OCI-LY3 (cell line): ENCODE data around the gene LNPEP.

ENCODE experiments used
- H2AFZ ChIP-seq: fragments of 200-600, 300-600 bp; shearing (Covaris generic); 2 replicates; pipeline ENCODE4 v1.6.0; 2014; ENCODE audit warnings: antibody characterized with exemption, low read depth, low read length
- H3K27ac ChIP-seq: fragments of 200-600, 300-600 bp; sonication (generic); 2 replicates; pipeline ENCODE4 v1.5.1; 2014; ENCODE audit warnings: mild to moderate bottlenecking, low read length, moderate library complexity, mixed read lengths
- H3K27me3 ChIP-seq: fragments of 200-600, 300-600 bp; sonication (generic); 2 replicates; pipeline ENCODE4 v1.6.1; 2014; ENCODE audit warnings: low read depth, low read length, mixed read lengths
- H3K36me3 ChIP-seq: fragments of 200-600, 300-600 bp; sonication (generic); replicated peaks from 2 replicates; pipeline ENCODE3; 2014; ENCODE audit warnings: low read depth, low read length, mixed read lengths
- H3K4me1 ChIP-seq: fragments of 300-600, 200-600 bp; sonication (generic); 2 replicates; pipeline ENCODE4 v1.6.1; 2014; ENCODE audit warnings: low read length, mixed read lengths
- H3K4me2 ChIP-seq: fragments of 200-600, 300-600 bp; sonication (generic); 2 replicates; pipeline ENCODE4 v1.6.1; 2014; ENCODE audit warnings: low read length, mixed read lengths
- H3K4me3 ChIP-seq: fragments of 300-600, 200-600 bp; sonication (generic); 2 replicates; pipeline ENCODE4 v1.5.1; 2014; ENCODE audit warnings: antibody characterized with exemption, mild to moderate bottlenecking, low read length, moderate library complexity
- H3K79me2 ChIP-seq: fragments of 300-600, 200-600 bp; shearing (Covaris generic); 2 replicates; pipeline ENCODE4 v1.6.1; 2014; ENCODE audit warnings: mild to moderate bottlenecking, low read length, mixed read lengths
- H3K9ac ChIP-seq: fragments of 300-600, 200-600 bp; shearing (Covaris generic); 2 replicates; pipeline ENCODE4 v1.6.0; 2014; ENCODE audit warnings: mild to moderate bottlenecking, low read length, moderate library complexity
- H3K9me3 ChIP-seq: fragments of 200-600, 300-600 bp; shearing (Covaris generic); 2 replicates; pipeline ENCODE4 v1.6.1; 2014; ENCODE audit warnings: low read length, mixed read lengths; ENCODE audit not compliant: insufficient read depth
- H4K20me1 ChIP-seq: fragments of 200-600, 300-600 bp; sonication (generic); 2 replicates; pipeline ENCODE4 v1.6.1; 2016; ENCODE audit warnings: low read length, mixed read lengths; ENCODE audit not compliant: insufficient read depth
- CTCF ChIP-seq: fragments of 200-600, 300-600 bp; sonication (generic); IDR thresholded peaks from 2 replicates; pipeline ENCODE4 v1.5.1; 2014; ENCODE audit warnings: antibody characterized with exemption, low read length, low read depth
- EZH2phosphoT487 ChIP-seq: fragments of 200-600 bp; shearing (Covaris generic); IDR thresholded peaks from 2 replicates; pipeline ENCODE4 v1.6.1; 2018; ENCODE audit warnings: antibody characterized with exemption, mixed run types, low read depth

Gene LNPEP

GRCh38 chr5:96969366-96969765 is 33.5 kb downstream of the LNPEP start:
- Histone ChIP-seq H3K9ac (no peak overlapping the region), H3K4me3 (no peak overlapping the region), H3K4me1 (peaks cover 10% of the 10 kb centered on the region), H3K36me3 (peaks cover 5% of the 10 kb centered on the region), H4K20me1 (peaks cover 21% of the 10 kb centered on the region), H3K27me3 (no peaks in the 10 kb centered on the region), H2AFZ (no peak overlapping the region), H3K9me3 (no peaks in the 10 kb centered on the region), H3K4me2 (peak overlapping the region; percentile 22; the same call in 1 of the 2 replicates), H3K79me2 (peaks cover 73% of the 10 kb centered on the region), H3K27ac (no peak overlapping the region)
- TF ChIP-seq EZH2phosphoT487 (no peak), CTCF (no peak)

DNA sequence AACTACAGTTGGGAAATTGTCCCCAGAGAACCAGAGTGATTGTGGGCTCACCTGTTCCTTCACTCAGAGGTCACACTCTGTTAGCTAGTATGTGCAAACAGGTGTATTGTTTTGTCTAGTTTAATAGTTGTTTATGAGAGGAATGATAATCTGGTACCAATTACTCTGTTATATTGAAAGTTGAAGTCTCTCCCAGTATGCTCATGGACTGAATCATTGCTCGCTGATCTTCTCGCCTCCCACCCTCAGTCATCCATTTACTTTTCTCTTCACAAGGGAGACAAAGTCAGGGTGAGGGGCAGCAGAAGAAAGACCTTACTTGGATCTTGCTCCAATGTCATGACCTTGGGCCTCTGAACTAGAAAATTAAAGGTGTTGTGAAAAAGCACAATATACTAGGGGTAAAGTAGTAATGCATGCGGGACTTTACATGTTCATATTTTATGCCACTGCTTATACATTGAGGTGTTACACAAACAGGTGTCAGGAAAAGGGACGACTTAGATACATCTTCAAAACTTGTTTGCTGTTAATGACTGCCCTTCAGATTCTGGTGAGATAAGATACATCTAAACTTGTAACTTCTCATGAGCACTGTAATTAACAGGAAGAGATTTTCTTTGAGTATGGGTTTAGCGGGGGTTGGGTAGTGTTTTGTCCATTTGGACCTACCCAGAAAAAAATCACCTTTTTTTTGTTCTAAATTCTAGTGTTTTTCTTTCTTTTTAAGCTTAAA is 36.9 kb downstream of the LNPEP start:
- peaks cover 75% of the 10 kb centered on the region for H3K79me2 ChIP-seq
- no peak overlapping the region for H3K27ac ChIP-seq
- peaks cover 10% of the 10 kb centered on the region for H3K4me1 ChIP-seq
- TF ChIP-seq CTCF (no peak), EZH2phosphoT487 (no peak)
- H3K4me2 ChIP-seq: no peak overlapping the region
- H3K4me3 ChIP-seq: no peak overlapping the region
- H3K36me3 ChIP-seq: no peaks in the 10 kb centered on the region
- no peak overlapping the region for H2AFZ ChIP-seq
- no peaks in the 10 kb centered on the region for H3K27me3 ChIP-seq
- no peak overlapping the region for H3K9ac ChIP-seq
- H4K20me1 ChIP-seq: peaks cover 32% of the 10 kb centered on the region
- H3K9me3 ChIP-seq: no peaks in the 10 kb centered on the region

- H3K36me3 ChIP-seq: no peaks in the 10 kb centered on the region
- no peak overlapping the region for H2AFZ ChIP-seq
- TF ChIP-seq CTCF (no peak), EZH2phosphoT487 (no peak)
- H3K4me3 ChIP-seq: no peak overlapping the region
- H3K27ac ChIP-seq: no peak overlapping the region
- peaks cover 8% of the 10 kb centered on the region for H3K4me1 ChIP-seq
- H3K9ac ChIP-seq: no peak overlapping the region
- H3K79me2 ChIP-seq: peaks cover 67% of the 10 kb centered on the region
- H4K20me1 ChIP-seq: peaks cover 32% of the 10 kb centered on the region
- no peaks in the 10 kb centered on the region for H3K9me3 ChIP-seq
- no peaks in the 10 kb centered on the region for H3K27me3 ChIP-seq
- no peak overlapping the region for H3K4me2 ChIP-seq
Observed at GRCh38 chr5:96973532-96974401, 37.9 kb downstream of the LNPEP start.

- H3K4me3 ChIP-seq: no peak overlapping the region
- H3K27me3 ChIP-seq: no peaks in the 10 kb centered on the region
- TF ChIP-seq EZH2phosphoT487 (no peak), CTCF (no peak)
- H2AFZ ChIP-seq: no peak overlapping the region
- H4K20me1 ChIP-seq: peaks cover 26% of the 10 kb centered on the region; the same call in 1 of the 2 replicates
- no peak overlapping the region for H3K9ac ChIP-seq
- H3K4me1 ChIP-seq: no peaks in the 10 kb centered on the region
- H3K27ac ChIP-seq: no peak overlapping the region
- peaks cover 8% of the 10 kb centered on the region for H3K36me3 ChIP-seq
- peaks cover 53% of the 10 kb centered on the region for H3K79me2 ChIP-seq
- no peaks in the 10 kb centered on the region for H3K9me3 ChIP-seq
- no peak overlapping the region for H3K4me2 ChIP-seq
Observed at GRCh38 chr5:96975656-96976055, 39.8 kb downstream of the LNPEP start.
